ENCODE measurements around the gene DUSP22. TPM values are rescaled to one million over a fixed set of nuclear protein-coding genes. Genes with fewer than 3 reads are reported as not detected.

DUSP22 gene, protein sequence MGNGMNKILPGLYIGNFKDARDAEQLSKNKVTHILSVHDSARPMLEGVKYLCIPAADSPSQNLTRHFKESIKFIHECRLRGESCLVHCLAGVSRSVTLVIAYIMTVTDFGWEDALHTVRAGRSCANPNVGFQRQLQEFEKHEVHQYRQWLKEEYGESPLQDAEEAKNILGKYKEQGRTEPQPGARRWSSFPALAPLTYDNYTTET
- total RNA-seq (133 and 134 TPM in 2 replicates), polyA plus RNA-seq (117 TPM in 2 replicates), polyA minus RNA-seq (84.8 and 119 TPM in 2 replicates)
- 80.1 TPM for total RNA-seq (2013)

DNA sequence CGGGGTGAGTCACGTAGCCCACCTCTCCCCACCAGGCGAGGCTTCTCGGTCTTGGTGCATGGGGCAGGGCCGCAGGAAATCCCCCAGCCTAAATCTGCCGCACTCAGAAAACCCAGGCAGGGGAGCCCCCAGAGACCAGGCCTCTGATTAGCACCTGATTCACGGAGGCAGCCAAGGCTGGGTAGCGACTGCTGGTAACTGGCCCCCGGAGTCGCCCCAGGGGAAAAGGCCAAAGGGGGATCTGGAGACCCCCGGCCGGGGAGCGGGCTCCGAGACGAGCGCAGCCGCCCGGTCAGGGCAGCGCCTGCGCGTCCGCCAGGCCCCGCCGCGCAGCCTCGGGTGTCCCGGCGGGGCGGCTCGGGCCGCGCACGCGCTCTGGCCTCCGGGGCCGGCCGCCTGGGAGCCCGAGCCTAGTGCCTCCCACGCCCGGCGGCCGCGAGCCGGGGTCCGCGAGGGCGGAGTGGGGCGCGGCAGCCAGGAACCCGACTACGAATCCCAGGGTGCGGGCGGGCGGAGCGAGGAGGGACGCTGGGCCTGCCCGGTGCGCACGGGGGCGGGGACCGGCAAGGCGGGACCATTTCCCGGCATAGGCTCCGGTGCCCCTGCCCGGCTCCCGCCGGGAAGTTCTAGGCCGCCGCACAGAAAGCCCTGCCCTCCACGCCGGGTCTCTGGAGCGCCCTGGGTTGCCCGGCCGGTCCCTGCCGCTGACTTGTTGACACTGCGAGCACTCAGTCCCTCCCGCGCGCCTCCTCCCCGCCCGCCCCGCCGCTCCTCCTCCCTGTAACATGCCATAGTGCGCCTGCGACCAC is at the start of gene DUSP22:
Gene DUSP22, plus strand, starts transcription at position 791 of the 809 bp plus-strand sequence. CDS start 53 bp downstream, outside the sequence.
- DNase-seq: peak; percentile 97
- intact Hi-C loops (cut with micrococcal nuclease): loop anchor here (1.0 to 5.0 kb wide), 8 partner anchors 21 to 196 kb away; no protein-coding TSS in a partner anchor
- H3K4me3 Mint-ChIP-seq: peak within 1 kb of the TSS; percentile 99
- H3K4me1 ChIP-seq (ENCODE audit: control insufficient read depth in 2 of 2, insufficient read depth in 2 of 2, low read length in 2 of 2): peaks cover 81 to 90% of the 10 kb centered on the region in 2 donors
- H3K27me3 Mint-ChIP-seq: no peaks in the 10 kb centered on the region
- peak within 1 kb of the TSS; percentile 80 for H3K4me2 ChIP-seq (replicated peaks; ENCODE audit: low read depth, low read length, poor library complexity, severe bottlenecking)
- peak; percentile 55 for ATAC-seq (ENCODE audit: low read depth)
- peak within 1 kb of the TSS; percentile 93 to 95 for H3K27ac ChIP-seq (ENCODE audit: low read length in 2 of 2)
- no peaks in the 10 kb centered on the region for H4K20me1 ChIP-seq (ENCODE audit: control insufficient read depth, insufficient read depth, low read length, poor library complexity, severe bottlenecking)
- peak within 1 kb of the TSS; percentile 74 for H3K9ac ChIP-seq (ENCODE audit: low read length)
- peaks cover 25% of the 10 kb centered on the region for H3K79me2 ChIP-seq (ENCODE audit: control insufficient read depth, insufficient read depth, low read length)
- peak within 1 kb of the TSS; percentile 57 for H2AFZ ChIP-seq (ENCODE audit: insufficient read depth, low read depth, low read length, poor library complexity, severe bottlenecking)
- no peaks in the 10 kb centered on the region for H3K27me3 ChIP-seq (replicated peaks in 1 of 4; ENCODE audit: control extremely low read depth in 1 of 4, control insufficient read depth in 3 of 4, insufficient read depth in 4 of 4, low read length in 3 of 4)
- POLR2A ChIA-PET: interaction anchor here (0.7 to 2.2 kb wide), 7 partner anchors 14 to 113 kb away, joined by 3 to 23 read pairs (median 5); partner anchors contain the start of gene IRF4
- H3K4me1 Mint-ChIP-seq: peaks cover 58% of the 10 kb centered on the region
- no peak for TF ChIP-seq EZH2 (IDR thresholded peaks at IDR 0.05; ENCODE audit: borderline replicate concordance, insufficient read depth, low read depth, low read length, poor library complexity, severe bottlenecking)
- TF ChIP-seq, protein P1, sequence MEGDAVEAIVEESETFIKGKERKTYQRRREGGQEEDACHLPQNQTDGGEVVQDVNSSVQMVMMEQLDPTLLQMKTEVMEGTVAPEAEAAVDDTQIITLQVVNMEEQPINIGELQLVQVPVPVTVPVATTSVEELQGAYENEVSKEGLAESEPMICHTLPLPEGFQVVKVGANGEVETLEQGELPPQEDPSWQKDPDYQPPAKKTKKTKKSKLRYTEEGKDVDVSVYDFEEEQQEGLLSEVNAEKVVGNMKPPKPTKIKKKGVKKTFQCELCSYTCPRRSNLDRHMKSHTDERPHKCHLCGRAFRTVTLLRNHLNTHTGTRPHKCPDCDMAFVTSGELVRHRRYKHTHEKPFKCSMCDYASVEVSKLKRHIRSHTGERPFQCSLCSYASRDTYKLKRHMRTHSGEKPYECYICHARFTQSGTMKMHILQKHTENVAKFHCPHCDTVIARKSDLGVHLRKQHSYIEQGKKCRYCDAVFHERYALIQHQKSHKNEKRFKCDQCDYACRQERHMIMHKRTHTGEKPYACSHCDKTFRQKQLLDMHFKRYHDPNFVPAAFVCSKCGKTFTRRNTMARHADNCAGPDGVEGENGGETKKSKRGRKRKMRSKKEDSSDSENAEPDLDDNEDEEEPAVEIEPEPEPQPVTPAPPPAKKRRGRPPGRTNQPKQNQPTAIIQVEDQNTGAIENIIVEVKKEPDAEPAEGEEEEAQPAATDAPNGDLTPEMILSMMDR (IDR thresholded peaks at IDR 0.05): no peak
- CTCF ChIA-PET: interaction anchor here (0.7 to 3.2 kb wide), 7 partner anchors 10 to 113 kb away, joined by 3 to 15 read pairs (median 9); no protein-coding TSS in a partner anchor
- under 1% methylated on average over 83 of the region's 85 CpGs for WGBS (ENCODE audit: insufficient coverage)
- H3K27ac Mint-ChIP-seq: peak within 1 kb of the TSS; percentile 96
- H3K4me3 ChIP-seq (ENCODE audit: control extremely low read depth in 1 of 5, extremely low read depth in 1 of 5, insufficient read depth in 1 of 5, low read depth in 2 of 5, low read length in 4 of 5): peak within 1 kb of the TSS; percentile 50 to 87 (median 78)
- H3K9me3 ChIP-seq (ENCODE audit: control extremely low read depth in 1 of 3, control insufficient read depth in 2 of 3, insufficient read depth in 1 of 3, low read length in 2 of 3): peaks cover 0 to 4% (median 0%) of the 10 kb centered on the region in 3 donors
- no peaks in the 10 kb centered on the region for H3K36me3 ChIP-seq (replicated peaks in 1 of 2; ENCODE audit: control extremely low read depth in 1 of 2, control insufficient read depth in 1 of 2, extremely low read depth in 1 of 2, insufficient read depth in 2 of 2, low read length in 1 of 2)
- H3K9me3 Mint-ChIP-seq (ENCODE audit: insufficient read depth): no peaks in the 10 kb centered on the region
